Measurements from ENCODE around the gene MGLL.

DNA sequence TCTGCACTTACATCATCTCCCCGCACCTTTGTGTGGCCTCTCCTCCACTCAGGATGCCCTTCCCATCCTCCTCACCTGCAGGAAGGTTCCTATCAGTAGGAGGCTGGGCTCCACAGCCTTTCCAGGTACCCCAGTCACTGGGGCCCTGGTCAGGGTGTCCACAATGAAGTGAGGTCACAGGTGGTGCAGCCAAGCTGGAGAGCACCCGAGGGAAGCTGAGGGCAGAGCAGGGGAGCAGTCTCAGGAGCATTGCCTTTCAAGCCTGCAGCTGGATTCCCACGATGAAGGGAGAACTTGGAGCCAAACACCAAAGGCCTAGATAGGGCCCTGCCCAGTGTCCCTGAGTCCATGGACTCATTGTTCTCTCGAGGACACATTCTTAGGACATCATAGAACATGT, 23.6 kb downstream of the MGLL start:
- no peak for TF ChIP-seq GATA2 (IDR thresholded peaks at IDR 0.05; ENCODE audit: low read depth, low read length)
- TF ChIP-seq GATA3 (IDR thresholded peaks at IDR 0.05; ENCODE audit: low read depth, low read length), result no peak
